ENCODE results near the gene KPTN. TPM values are rescaled to one million over a fixed set of nuclear protein-coding genes. Genes with fewer than 3 reads are reported as not detected.

The KPTN gene
- total and polyA plus RNA-seq, 4 donors, result 2.3 to 6.0 (median 4.0) TPM

DNA sequence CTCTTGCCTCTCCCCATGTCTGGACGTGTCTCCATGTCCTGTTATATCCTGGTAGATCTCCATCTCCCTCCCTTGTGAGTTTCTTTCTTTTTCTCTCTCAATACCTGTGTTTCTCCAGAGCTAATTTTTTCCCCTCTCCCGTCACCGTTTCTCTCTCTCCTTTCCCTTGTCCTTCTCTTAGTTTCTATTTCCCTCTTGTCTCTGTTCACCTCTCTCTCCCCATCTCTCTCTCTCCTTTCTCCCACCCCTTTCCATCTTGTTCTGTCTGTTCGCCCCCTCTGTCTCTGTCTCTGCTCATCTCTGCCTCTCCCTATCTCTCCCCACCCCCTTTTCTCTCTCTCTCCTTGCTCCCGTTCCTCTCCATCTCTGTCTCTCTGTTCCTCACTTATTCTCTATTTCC, 25.3 kb downstream of the KPTN start:
- no peak overlapping the region for H3K9ac ChIP-seq (ENCODE audit: low read depth in 1 of 2, low read length in 2 of 2)
- H3K27me3 ChIP-seq (ENCODE audit: control insufficient read depth in 4 of 4, insufficient read depth in 4 of 4, low read length in 3 of 4), result peaks cover 4 to 14% (median 8%) of the 10 kb centered on the region in 4 donors
- whole genome bisulfite sequencing, result 30% methylated on average over 5 of the region's 5 CpGs
- DNase-seq (ENCODE audit: low spot score), result no peak
- H3K36me3 ChIP-seq (ENCODE audit: control insufficient read depth in 4 of 4, insufficient read depth in 3 of 4, low read depth in 1 of 4, low read length in 3 of 4), result no peaks in the 10 kb centered on the region
- no peak for TF ChIP-seq GABPA (IDR thresholded peaks at IDR 0.05 in 1 of 2, conservative IDR thresholded peaks at IDR 0.05 in 1 of 2)
- TF ChIP-seq, protein P1, sequence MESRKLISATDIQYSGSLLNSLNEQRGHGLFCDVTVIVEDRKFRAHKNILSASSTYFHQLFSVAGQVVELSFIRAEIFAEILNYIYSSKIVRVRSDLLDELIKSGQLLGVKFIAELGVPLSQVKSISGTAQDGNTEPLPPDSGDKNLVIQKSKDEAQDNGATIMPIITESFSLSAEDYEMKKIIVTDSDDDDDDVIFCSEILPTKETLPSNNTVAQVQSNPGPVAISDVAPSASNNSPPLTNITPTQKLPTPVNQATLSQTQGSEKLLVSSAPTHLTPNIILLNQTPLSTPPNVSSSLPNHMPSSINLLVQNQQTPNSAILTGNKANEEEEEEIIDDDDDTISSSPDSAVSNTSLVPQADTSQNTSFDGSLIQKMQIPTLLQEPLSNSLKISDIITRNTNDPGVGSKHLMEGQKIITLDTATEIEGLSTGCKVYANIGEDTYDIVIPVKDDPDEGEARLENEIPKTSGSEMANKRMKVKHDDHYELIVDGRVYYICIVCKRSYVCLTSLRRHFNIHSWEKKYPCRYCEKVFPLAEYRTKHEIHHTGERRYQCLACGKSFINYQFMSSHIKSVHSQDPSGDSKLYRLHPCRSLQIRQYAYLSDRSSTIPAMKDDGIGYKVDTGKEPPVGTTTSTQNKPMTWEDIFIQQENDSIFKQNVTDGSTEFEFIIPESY (IDR thresholded peaks at IDR 0.05), result no peak
- TF ChIP-seq, protein P2, sequence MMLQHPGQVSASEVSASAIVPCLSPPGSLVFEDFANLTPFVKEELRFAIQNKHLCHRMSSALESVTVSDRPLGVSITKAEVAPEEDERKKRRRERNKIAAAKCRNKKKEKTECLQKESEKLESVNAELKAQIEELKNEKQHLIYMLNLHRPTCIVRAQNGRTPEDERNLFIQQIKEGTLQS (IDR thresholded peaks at IDR 0.05), result no peak
- TF ChIP-seq FOXA2 (IDR thresholded peaks at IDR 0.05), result no peak
- TF ChIP-seq EGR1 (IDR thresholded peaks at IDR 0.05; ENCODE audit: low read depth in 2 of 2), result no peak
- no peak for TF ChIP-seq JUND (IDR thresholded peaks at IDR 0.05)
- no peak for TF ChIP-seq SP1 (IDR thresholded peaks at IDR 0.05)
- no peak for TF ChIP-seq FOXA1 (IDR thresholded peaks at IDR 0.05)
- TF ChIP-seq, protein P3, sequence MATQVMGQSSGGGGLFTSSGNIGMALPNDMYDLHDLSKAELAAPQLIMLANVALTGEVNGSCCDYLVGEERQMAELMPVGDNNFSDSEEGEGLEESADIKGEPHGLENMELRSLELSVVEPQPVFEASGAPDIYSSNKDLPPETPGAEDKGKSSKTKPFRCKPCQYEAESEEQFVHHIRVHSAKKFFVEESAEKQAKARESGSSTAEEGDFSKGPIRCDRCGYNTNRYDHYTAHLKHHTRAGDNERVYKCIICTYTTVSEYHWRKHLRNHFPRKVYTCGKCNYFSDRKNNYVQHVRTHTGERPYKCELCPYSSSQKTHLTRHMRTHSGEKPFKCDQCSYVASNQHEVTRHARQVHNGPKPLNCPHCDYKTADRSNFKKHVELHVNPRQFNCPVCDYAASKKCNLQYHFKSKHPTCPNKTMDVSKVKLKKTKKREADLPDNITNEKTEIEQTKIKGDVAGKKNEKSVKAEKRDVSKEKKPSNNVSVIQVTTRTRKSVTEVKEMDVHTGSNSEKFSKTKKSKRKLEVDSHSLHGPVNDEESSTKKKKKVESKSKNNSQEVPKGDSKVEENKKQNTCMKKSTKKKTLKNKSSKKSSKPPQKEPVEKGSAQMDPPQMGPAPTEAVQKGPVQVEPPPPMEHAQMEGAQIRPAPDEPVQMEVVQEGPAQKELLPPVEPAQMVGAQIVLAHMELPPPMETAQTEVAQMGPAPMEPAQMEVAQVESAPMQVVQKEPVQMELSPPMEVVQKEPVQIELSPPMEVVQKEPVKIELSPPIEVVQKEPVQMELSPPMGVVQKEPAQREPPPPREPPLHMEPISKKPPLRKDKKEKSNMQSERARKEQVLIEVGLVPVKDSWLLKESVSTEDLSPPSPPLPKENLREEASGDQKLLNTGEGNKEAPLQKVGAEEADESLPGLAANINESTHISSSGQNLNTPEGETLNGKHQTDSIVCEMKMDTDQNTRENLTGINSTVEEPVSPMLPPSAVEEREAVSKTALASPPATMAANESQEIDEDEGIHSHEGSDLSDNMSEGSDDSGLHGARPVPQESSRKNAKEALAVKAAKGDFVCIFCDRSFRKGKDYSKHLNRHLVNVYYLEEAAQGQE (IDR thresholded peaks at IDR 0.05), result no peak
- TF ChIP-seq TAF1 (conservative IDR thresholded peaks at IDR 0.05), result no peak
- H3K4me1 ChIP-seq (ENCODE audit: control insufficient read depth in 4 of 4, insufficient read depth in 4 of 4, low read length in 3 of 4), result peaks cover 0 to 3% (median under 1%) of the 10 kb centered on the region in 4 donors
- no peak overlapping the region for H3K27ac ChIP-seq (ENCODE audit: low read depth in 1 of 2, low read length in 2 of 2)
- H3K9me3 ChIP-seq (ENCODE audit: control insufficient read depth in 4 of 4, low read length in 3 of 4), result peaks cover 0 to 11% (median 5%) of the 10 kb centered on the region in 4 donors
- H3K4me3 ChIP-seq (ENCODE audit: low read depth in 1 of 3, low read length in 3 of 3), result no peak overlapping the region

DNA sequence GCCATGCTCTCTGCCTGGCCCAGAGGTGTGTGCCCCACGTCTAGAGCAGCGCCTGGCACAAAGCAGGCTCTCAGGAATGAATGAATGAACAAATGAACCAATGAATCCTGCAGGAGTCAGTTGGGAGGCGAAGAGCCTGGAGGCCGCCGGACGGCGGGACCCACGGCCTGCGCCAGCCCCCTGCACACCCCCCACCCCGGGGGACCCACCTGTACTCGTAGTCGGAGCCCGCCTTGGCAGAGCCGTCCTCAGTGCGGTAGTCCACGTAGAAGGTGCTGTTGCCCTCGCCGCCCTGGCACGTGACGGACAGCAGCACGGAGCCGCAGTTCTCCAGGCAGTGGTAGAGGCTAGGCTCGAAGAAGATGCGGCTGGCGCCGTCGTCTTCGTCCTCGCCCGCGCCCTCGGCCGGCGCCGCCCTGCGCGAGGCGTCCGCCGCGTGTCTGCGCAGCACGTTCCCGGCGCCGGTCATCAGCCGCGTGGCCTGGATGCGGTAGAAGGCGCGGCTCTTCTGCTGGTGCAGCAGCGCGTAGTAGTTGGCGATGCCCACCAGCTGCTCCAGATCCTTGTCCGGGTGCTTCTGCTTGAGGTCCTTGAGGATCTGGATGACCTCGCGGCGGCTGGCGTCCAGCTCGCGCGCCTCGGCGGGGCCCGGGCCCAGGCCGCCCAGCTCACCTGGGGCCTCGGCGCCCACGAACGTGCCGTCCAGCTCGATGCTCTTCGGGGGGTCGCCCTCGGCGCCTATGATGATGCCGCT, 27.1 kb downstream of the KPTN start:
- H3K36me3 ChIP-seq (ENCODE audit: control insufficient read depth in 4 of 4, insufficient read depth in 3 of 4, low read depth in 1 of 4, low read length in 3 of 4), result no peaks in the 10 kb centered on the region
- WGBS, result 26% methylated on average over 77 of the region's 77 CpGs
- no peak for DNase-seq (ENCODE audit: low spot score)
- H3K4me3 ChIP-seq (ENCODE audit: low read depth in 1 of 3, low read length in 3 of 3), result peak overlapping the region in 1 of 3 donors; percentile 17
- no peak overlapping the region for H3K27ac ChIP-seq (ENCODE audit: low read depth in 1 of 2, low read length in 2 of 2)
- H3K4me1 ChIP-seq (ENCODE audit: control insufficient read depth in 4 of 4, insufficient read depth in 4 of 4, low read length in 3 of 4), result peaks cover 0 to 3% (median under 1%) of the 10 kb centered on the region in 4 donors
- H3K9ac ChIP-seq (ENCODE audit: low read depth in 1 of 2, low read length in 2 of 2), result no peak overlapping the region
- H3K27me3 ChIP-seq (ENCODE audit: control insufficient read depth in 4 of 4, insufficient read depth in 4 of 4, low read length in 3 of 4), result peaks cover 4 to 18% (median 9%) of the 10 kb centered on the region in 4 donors
- peaks cover 0 to 11% (median 5%) of the 10 kb centered on the region in 4 donors for H3K9me3 ChIP-seq (ENCODE audit: control insufficient read depth in 4 of 4, low read length in 3 of 4)
- TF ChIP-seq HNF4A (conservative IDR thresholded peaks at IDR 0.05) (no peak), NR2F2 (IDR thresholded peaks at IDR 0.05) (no peak), RAD21 (IDR thresholded peaks at IDR 0.05) (no peak), GABPA (IDR thresholded peaks at IDR 0.05 in 1 of 2, conservative IDR thresholded peaks at IDR 0.05 in 1 of 2) (no peak), SP1 (IDR thresholded peaks at IDR 0.05) (no peak), FOXA2 (IDR thresholded peaks at IDR 0.05) (no peak), JUND (IDR thresholded peaks at IDR 0.05) (no peak)
- TF ChIP-seq, protein P4, sequence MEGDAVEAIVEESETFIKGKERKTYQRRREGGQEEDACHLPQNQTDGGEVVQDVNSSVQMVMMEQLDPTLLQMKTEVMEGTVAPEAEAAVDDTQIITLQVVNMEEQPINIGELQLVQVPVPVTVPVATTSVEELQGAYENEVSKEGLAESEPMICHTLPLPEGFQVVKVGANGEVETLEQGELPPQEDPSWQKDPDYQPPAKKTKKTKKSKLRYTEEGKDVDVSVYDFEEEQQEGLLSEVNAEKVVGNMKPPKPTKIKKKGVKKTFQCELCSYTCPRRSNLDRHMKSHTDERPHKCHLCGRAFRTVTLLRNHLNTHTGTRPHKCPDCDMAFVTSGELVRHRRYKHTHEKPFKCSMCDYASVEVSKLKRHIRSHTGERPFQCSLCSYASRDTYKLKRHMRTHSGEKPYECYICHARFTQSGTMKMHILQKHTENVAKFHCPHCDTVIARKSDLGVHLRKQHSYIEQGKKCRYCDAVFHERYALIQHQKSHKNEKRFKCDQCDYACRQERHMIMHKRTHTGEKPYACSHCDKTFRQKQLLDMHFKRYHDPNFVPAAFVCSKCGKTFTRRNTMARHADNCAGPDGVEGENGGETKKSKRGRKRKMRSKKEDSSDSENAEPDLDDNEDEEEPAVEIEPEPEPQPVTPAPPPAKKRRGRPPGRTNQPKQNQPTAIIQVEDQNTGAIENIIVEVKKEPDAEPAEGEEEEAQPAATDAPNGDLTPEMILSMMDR (IDR thresholded peaks at IDR 0.05; ENCODE audit: low read depth, low read length, missing input control), result no peak
- TF ChIP-seq, protein P2 (IDR thresholded peaks at IDR 0.05), result no peak
- TF ChIP-seq, protein P1 (IDR thresholded peaks at IDR 0.05), result no peak

Data from liver (tissue), 9 donors.